ENCODE data around the gene RALB. TPM values are rescaled to one million over a fixed set of nuclear protein-coding genes. Genes with fewer than 3 reads are reported as not detected.

Gene RALB
- total RNA-seq, 1 donor from 2014 or later, result 25.9 TPM

- no peaks in the 10 kb centered on the region for H3K9me3 Mint-ChIP-seq
- no peak for DNase-seq (ENCODE audit: low spot score in 2 of 2, unreplicated experiment in 2 of 2)
- no peak overlapping the region for H3K27ac Mint-ChIP-seq
- TF ChIP-seq CTCF (IDR thresholded peaks at IDR 0.05; ENCODE audit: unreplicated experiment), result no peak
- H3K4me1 Mint-ChIP-seq, result peaks cover 40% of the 10 kb centered on the region
- H3K36me3 Mint-ChIP-seq, result peaks cover 25% of the 10 kb centered on the region
- no peaks in the 10 kb centered on the region for H3K27me3 Mint-ChIP-seq (ENCODE audit: low read depth)
- H3K4me3 Mint-ChIP-seq, result no peak overlapping the region
Observed at GRCh38 chr2:120289221-120289906, 36.7 kb downstream of the RALB start.

- no peaks in the 10 kb centered on the region for H3K9me3 Mint-ChIP-seq
- no peak overlapping the region for H3K4me3 Mint-ChIP-seq
- H3K4me1 Mint-ChIP-seq, result peaks cover 40% of the 10 kb centered on the region
- H3K36me3 Mint-ChIP-seq, result peaks cover 24% of the 10 kb centered on the region
- no peaks in the 10 kb centered on the region for H3K27me3 Mint-ChIP-seq (ENCODE audit: low read depth)
- H3K27ac Mint-ChIP-seq, result peak overlapping the region; percentile 57
- no peak for TF ChIP-seq CTCF (IDR thresholded peaks at IDR 0.05; ENCODE audit: unreplicated experiment)
- no peak for DNase-seq (ENCODE audit: low spot score in 2 of 2, unreplicated experiment in 2 of 2)
Observed at GRCh38 chr2:120290737-120291136, 38.1 kb downstream of the RALB start.

GRCh38 chr2:120291401-120292311, 39.0 kb downstream of the RALB start:
- no peaks in the 10 kb centered on the region for H3K9me3 Mint-ChIP-seq
- peaks cover 25% of the 10 kb centered on the region for H3K36me3 Mint-ChIP-seq
- no peak overlapping the region for H3K4me3 Mint-ChIP-seq
- H3K27me3 Mint-ChIP-seq (ENCODE audit: low read depth), result no peaks in the 10 kb centered on the region
- peaks cover 40% of the 10 kb centered on the region for H3K4me1 Mint-ChIP-seq
- peak overlapping the region; percentile 52 for H3K27ac Mint-ChIP-seq
- TF ChIP-seq CTCF (IDR thresholded peaks at IDR 0.05; ENCODE audit: unreplicated experiment), result no peak
- no peak for DNase-seq (ENCODE audit: low spot score in 2 of 2, unreplicated experiment in 2 of 2)

GRCh38 chr2:120293096-120294007, 40.7 kb downstream of the RALB start:
- peaks cover 36% of the 10 kb centered on the region for H3K36me3 Mint-ChIP-seq
- TF ChIP-seq CTCF (IDR thresholded peaks at IDR 0.05; ENCODE audit: unreplicated experiment), result no peak

GRCh38 chr2:120294008-120294340, 41.3 kb downstream of the RALB start:
- no peak for DNase-seq (ENCODE audit: low spot score in 2 of 2, unreplicated experiment in 2 of 2)
- H3K27ac Mint-ChIP-seq, result no peak overlapping the region
- peaks cover 38% of the 10 kb centered on the region for H3K36me3 Mint-ChIP-seq
- peaks cover 37% of the 10 kb centered on the region for H3K4me1 Mint-ChIP-seq
- no peaks in the 10 kb centered on the region for H3K9me3 Mint-ChIP-seq
- no peak for TF ChIP-seq CTCF (IDR thresholded peaks at IDR 0.05; ENCODE audit: unreplicated experiment)
- H3K27me3 Mint-ChIP-seq (ENCODE audit: low read depth), result no peaks in the 10 kb centered on the region
- no peak overlapping the region for H3K4me3 Mint-ChIP-seq

More at GRCh38 chr2:120293096-120294007, 40.7 kb downstream of the RALB start:
- Mint-ChIP-seq H3K27me3 (ENCODE audit: low read depth) (no peaks in the 10 kb centered on the region), H3K27ac (peak overlapping the region; percentile 23), H3K4me1 (peaks cover 35% of the 10 kb centered on the region), H3K4me3 (no peak overlapping the region), H3K9me3 (no peaks in the 10 kb centered on the region)
- no peak for DNase-seq (ENCODE audit: low spot score in 2 of 2, unreplicated experiment in 2 of 2)
